Activated CD4-positive, alpha-beta memory T cell treated with anti-CD3 and anti-CD28 coated beads for 36 hours (primary cell): Measurements from ENCODE around the gene MED27. TPM values are rescaled to one million over a fixed set of nuclear protein-coding genes. Genes with fewer than 3 reads are reported as not detected.

Source experiments
- CTCF ChIA-PET: fragments of 350-600 bp; sonication (Branson Sonifier 250); formaldehyde crosslinking; loops from one replicate; lab custom pipeline; 2021; ENCODE audit warnings: antibody characterized with exemption, inconsistent platforms; lab: Charles Lee
- POLR2A ChIA-PET: fragments of 350-600 bp; sonication (Branson Sonifier 250); formaldehyde crosslinking; loops from one replicate; lab custom pipeline; 2021; ENCODE audit warnings: antibody characterized with exemption; lab: Charles Lee
- DNase-seq: peaks from one replicate; pipeline ENCODE4 v3.0.0-alpha.2; 2020
- H3K27ac Mint-ChIP-seq: one replicate; pipeline ENCODE4 v1.8.0; 2021; ENCODE audit warnings: mixed read lengths
- H3K27me3 Mint-ChIP-seq: one replicate; pipeline ENCODE4 v1.8.0; 2021; ENCODE audit warnings: mixed read lengths
- H3K36me3 Mint-ChIP-seq: one replicate; pipeline ENCODE4 v1.8.0; 2021; ENCODE audit warnings: mixed read lengths
- H3K4me1 Mint-ChIP-seq: one replicate; pipeline ENCODE4 v1.8.0; 2021; ENCODE audit warnings: low read depth, mixed read lengths
- H3K4me3 Mint-ChIP-seq: one replicate; pipeline ENCODE4 v1.8.0; 2021; ENCODE audit warnings: mild to moderate bottlenecking, mixed read lengths
- H3K9me3 Mint-ChIP-seq: one replicate; pipeline ENCODE4 v1.8.0; 2021; ENCODE audit warnings: mixed read lengths
- intact Hi-C: fragments of 100-400 bp; cut with micrococcal nuclease; formaldehyde crosslinking; loops from one replicate; pipeline ENCODE4 v1.15.1; 2023
- total RNA-seq, 2 experiments: library from RNA; stranded (reverse); gene quantifications; one replicate each; pipeline ENCODE4 v1.2.3, GENCODE V29; 2021

Gene MED27
- total RNA-seq, 2 experiments from 2014 or later, result 30.1 to 32.4 TPM

GRCh38 chr9:132024589-132024988 is 55.1 kb downstream of the MED27 start:
- Mint-ChIP-seq H3K4me1 (peaks cover 9% of the 10 kb centered on the region), H3K27ac (no peak overlapping the region), H3K27me3 (no peaks in the 10 kb centered on the region), H3K36me3 (no peaks in the 10 kb centered on the region), H3K4me3 (no peak overlapping the region), H3K9me3 (no peaks in the 10 kb centered on the region)
- no peak for DNase-seq
- intact Hi-C loops, result no loop called here
- CTCF ChIA-PET, result no interaction called here
- POLR2A ChIA-PET, result no interaction called here

- H3K4me1 Mint-ChIP-seq, result peaks cover 9% of the 10 kb centered on the region
Observed at GRCh38 chr9:132023419-132024180, 56.1 kb downstream of the MED27 start.

DNA sequence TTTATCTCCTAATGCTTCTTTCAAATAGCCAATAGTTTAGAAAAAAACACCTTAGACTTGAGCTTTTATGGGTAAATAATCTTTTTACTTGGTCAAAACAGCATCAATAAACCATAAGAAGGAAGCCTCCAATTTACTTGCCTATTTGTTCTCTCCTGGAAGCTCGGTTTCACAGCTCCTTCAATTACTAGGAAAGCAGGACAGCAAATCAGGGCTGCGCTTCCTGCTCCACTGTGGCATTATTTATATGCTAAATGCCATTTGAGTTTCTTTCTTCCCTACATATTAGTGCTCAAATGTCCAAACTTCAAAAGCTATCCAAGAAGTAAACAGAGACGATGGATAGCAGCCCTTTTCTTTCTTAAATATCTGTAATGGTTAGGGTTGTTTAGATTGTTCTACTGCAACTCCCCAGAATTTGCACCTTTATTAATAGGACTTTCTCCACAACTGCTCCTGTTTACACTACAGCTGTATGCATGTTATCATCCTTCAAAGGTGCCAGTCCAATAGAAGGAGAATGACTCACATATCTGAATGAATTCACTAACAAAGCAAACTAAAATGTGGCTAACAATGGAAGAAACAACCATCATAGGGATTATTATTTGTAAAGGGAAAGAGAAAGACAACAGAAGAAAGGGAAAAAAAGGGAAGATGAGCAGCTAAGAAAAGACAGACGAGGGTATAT is 58.7 kb downstream of the MED27 start:
- H3K4me3 Mint-ChIP-seq, result no peak overlapping the region
- DNase-seq, result no peak
- ChIA-PET POLR2A (no interaction called here), CTCF (no interaction called here)
- no peaks in the 10 kb centered on the region for H3K27me3 Mint-ChIP-seq
- no peaks in the 10 kb centered on the region for H3K9me3 Mint-ChIP-seq
- intact Hi-C loops, result no loop called here
- peaks cover 13% of the 10 kb centered on the region for H3K4me1 Mint-ChIP-seq
- H3K36me3 Mint-ChIP-seq, result no peaks in the 10 kb centered on the region
- H3K27ac Mint-ChIP-seq, result no peak overlapping the region

More at GRCh38 chr9:132023419-132024180, 56.1 kb downstream of the MED27 start:
- no peak for DNase-seq
- intact Hi-C loops, result no loop called here
- H3K9me3 Mint-ChIP-seq, result no peaks in the 10 kb centered on the region
- H3K27ac Mint-ChIP-seq, result no peak overlapping the region
- CTCF ChIA-PET, result no interaction called here
- POLR2A ChIA-PET, result no interaction called here
- H3K36me3 Mint-ChIP-seq, result no peaks in the 10 kb centered on the region
- H3K27me3 Mint-ChIP-seq, result no peaks in the 10 kb centered on the region
- no peak overlapping the region for H3K4me3 Mint-ChIP-seq

DNA sequence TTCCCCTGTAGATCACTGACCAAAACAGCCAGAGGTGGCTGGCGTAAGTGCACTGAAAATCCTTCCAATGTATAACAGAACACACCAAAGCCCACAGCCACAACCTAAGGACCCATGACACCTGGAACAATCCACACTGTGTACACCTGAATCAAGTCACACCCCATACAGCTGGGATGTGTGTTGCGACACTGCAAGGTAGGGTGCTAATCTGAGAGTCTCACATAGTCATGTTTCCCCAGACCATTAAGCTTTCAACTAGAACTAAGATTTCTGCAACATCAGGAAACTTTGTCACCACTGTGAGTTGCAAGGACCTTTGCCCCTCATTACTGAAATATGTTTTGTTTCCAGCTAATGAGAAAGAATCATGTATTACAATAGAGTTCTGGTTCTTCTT is 59.4 kb downstream of the MED27 start:
- ChIA-PET CTCF (no interaction called here), POLR2A (no interaction called here)

DNA sequence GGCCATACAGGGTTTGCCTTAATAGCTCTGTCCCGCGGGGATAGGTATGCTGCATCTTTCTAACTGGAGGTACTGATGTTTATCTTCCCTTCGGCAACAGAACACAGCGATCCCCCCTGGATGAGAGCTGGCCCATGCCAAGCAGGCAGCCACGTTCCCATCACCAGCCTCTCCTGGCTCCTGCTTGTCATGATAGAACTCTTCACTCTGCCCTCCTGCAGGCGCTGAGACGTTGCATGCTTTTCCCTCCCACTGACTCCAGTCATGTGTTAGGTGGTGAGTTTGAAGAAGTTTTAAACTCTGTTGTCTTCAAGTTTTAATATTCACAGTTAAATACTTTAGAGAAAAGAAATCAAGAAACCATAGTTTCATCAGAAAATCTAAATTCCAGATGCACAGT is 60.0 kb downstream of the MED27 start:
- intact Hi-C loops, result no loop called here
- CTCF ChIA-PET, result no interaction called here
- Mint-ChIP-seq H3K36me3 (no peaks in the 10 kb centered on the region), H3K9me3 (no peaks in the 10 kb centered on the region), H3K4me1 (peaks cover 12% of the 10 kb centered on the region), H3K4me3 (no peak overlapping the region), H3K27ac (no peak overlapping the region), H3K27me3 (no peaks in the 10 kb centered on the region)
- POLR2A ChIA-PET, result no interaction called here
- no peak for DNase-seq

More for the DNA sequence above, 59.4 kb downstream of the MED27 start:
- Mint-ChIP-seq H3K4me1 (peaks cover 13% of the 10 kb centered on the region), H3K9me3 (no peaks in the 10 kb centered on the region), H3K27me3 (no peaks in the 10 kb centered on the region), H3K4me3 (no peak overlapping the region), H3K36me3 (no peaks in the 10 kb centered on the region), H3K27ac (no peak overlapping the region)
- no peak for DNase-seq
- intact Hi-C loops, result no loop called here

- Mint-ChIP-seq H3K4me3 (no peak overlapping the region), H3K27ac (no peak overlapping the region), H3K36me3 (no peaks in the 10 kb centered on the region), H3K4me1 (peaks cover 11% of the 10 kb centered on the region), H3K27me3 (no peaks in the 10 kb centered on the region), H3K9me3 (no peaks in the 10 kb centered on the region)
- ChIA-PET POLR2A (no interaction called here), CTCF (interaction anchor here (0.6 kb wide), 1 partner anchor 123 kb away, joined by 3 read pairs; no protein-coding TSS in a partner anchor)
- intact Hi-C loops, result no loop called here
- no peak for DNase-seq
Observed at GRCh38 chr9:132018957-132019405, 60.7 kb downstream of the MED27 start.

DNA sequence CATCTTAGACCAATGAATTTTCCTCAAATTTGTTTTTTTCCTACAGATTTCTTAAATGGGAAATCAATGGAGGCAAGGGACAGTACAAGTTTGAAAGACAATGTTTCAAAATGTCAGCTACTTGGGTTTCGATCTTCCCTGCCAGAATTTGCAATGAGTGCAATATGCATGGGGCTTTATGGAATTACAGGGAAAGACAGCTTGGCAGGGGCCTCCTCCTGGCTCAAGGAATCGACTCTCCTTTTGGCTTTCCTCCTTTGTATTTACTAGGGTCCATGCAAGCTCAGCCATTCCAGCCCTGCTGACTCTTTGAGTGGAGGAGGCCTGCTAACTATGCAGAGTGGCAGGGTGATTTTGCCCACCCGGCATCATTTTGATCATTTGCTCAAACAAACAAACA is 63.2 kb downstream of the MED27 start:
- DNase-seq, result no peak
- intact Hi-C loops, result no loop called here
- Mint-ChIP-seq H3K4me3 (no peak overlapping the region), H3K9me3 (no peaks in the 10 kb centered on the region), H3K27me3 (no peaks in the 10 kb centered on the region), H3K4me1 (peaks cover 11% of the 10 kb centered on the region), H3K36me3 (peaks cover 16% of the 10 kb centered on the region), H3K27ac (no peak overlapping the region)
- POLR2A ChIA-PET, result no interaction called here
- CTCF ChIA-PET, result no interaction called here

- ChIA-PET POLR2A (no interaction called here), CTCF (no interaction called here)
- Mint-ChIP-seq H3K36me3 (peaks cover 18% of the 10 kb centered on the region), H3K27me3 (no peaks in the 10 kb centered on the region), H3K4me1 (peaks cover 6% of the 10 kb centered on the region), H3K27ac (no peak overlapping the region), H3K9me3 (no peaks in the 10 kb centered on the region), H3K4me3 (no peak overlapping the region)
- intact Hi-C loops, result no loop called here
- no peak for DNase-seq
Observed at GRCh38 chr9:132015866-132016265, 63.8 kb downstream of the MED27 start.

DNA sequence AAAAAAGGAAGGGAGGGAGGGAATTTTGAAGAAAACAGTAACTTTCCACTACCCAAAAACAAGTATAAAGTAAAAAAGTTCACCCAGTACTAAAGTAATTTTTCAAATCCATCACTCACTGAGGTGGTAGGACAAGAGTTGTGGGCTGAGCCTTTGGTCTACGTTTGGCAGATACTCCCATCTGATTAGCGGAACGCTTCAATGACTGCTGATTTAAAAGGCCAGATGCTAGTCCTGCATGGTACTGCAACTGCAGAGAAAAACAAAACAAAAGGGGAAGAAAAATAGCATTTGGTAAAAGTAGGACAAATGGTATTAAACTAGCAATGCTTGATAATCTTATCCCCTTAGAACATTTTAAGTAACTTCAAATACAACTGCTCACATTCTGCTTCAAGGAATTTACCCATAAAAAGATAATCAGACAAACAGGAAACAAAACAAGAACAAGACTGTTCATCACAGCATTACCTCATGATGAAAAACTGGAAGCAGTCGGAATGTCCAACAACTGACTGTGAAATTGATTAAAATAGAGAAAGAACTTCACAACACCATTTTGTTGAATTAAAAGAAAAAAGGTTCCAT is 65.4 kb downstream of the MED27 start:
- no peaks in the 10 kb centered on the region for H3K9me3 Mint-ChIP-seq
- CTCF ChIA-PET, result no interaction called here
- no peaks in the 10 kb centered on the region for H3K27me3 Mint-ChIP-seq
- POLR2A ChIA-PET, result no interaction called here
- H3K4me3 Mint-ChIP-seq, result no peak overlapping the region
- peaks cover 24% of the 10 kb centered on the region for H3K36me3 Mint-ChIP-seq
- no peak for DNase-seq
- intact Hi-C loops, result no loop called here
- H3K4me1 Mint-ChIP-seq, result peaks cover 5% of the 10 kb centered on the region
- H3K27ac Mint-ChIP-seq, result no peak overlapping the region

DNA sequence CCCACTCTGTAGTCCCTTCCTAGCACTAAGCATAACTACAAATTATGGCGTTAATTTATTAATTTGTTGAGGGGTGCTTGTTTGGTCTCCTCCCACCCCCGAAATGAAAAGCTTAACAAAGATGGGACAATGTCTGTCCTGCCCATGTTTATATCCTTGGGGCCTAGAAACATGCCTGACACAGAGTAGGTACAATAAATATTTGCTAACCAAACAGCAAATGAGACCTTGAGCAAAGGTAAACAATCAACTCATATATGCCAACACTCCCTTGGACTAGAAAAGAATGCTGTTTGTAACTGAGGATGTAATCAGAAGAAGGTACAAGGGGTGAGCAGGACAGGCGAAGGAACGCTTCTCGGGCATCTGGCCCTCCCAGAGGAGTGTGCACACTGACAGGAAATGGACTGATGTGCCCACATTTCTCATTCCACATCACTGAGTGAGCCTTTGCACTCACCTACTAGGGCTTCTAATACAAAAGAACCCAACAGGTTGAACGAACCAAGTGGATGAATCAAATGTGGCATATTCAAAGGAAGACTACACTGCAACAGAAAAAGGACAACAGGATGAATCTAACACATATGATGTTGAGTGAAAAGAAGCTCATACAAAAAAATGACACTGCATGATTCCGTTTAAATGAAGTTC is 66.8 kb downstream of the MED27 start:
- POLR2A ChIA-PET, result no interaction called here

GRCh38 chr9:132011896-132012295 is 67.8 kb downstream of the MED27 start:
- no peak overlapping the region for H3K27ac Mint-ChIP-seq
- H3K9me3 Mint-ChIP-seq, result no peaks in the 10 kb centered on the region
- ChIA-PET POLR2A (no interaction called here), CTCF (no interaction called here)
- H3K36me3 Mint-ChIP-seq, result peaks cover 26% of the 10 kb centered on the region
- peaks cover 19% of the 10 kb centered on the region for H3K4me1 Mint-ChIP-seq
- intact Hi-C loops, result no loop called here
- no peaks in the 10 kb centered on the region for H3K27me3 Mint-ChIP-seq
- DNase-seq, result no peak
- H3K4me3 Mint-ChIP-seq, result no peak overlapping the region

More for the DNA sequence above, 66.8 kb downstream of the MED27 start:
- H3K27ac Mint-ChIP-seq, result no peak overlapping the region
- peaks cover 26% of the 10 kb centered on the region for H3K36me3 Mint-ChIP-seq
- no peak for DNase-seq
- H3K4me3 Mint-ChIP-seq, result no peak overlapping the region
- intact Hi-C loops, result no loop called here
- H3K4me1 Mint-ChIP-seq, result peaks cover 11% of the 10 kb centered on the region
- no peaks in the 10 kb centered on the region for H3K9me3 Mint-ChIP-seq
- H3K27me3 Mint-ChIP-seq, result no peaks in the 10 kb centered on the region
- CTCF ChIA-PET, result interaction anchor here (0.9 kb wide), 1 partner anchor 11 kb away, joined by 3 read pairs; no protein-coding TSS in a partner anchor

DNA sequence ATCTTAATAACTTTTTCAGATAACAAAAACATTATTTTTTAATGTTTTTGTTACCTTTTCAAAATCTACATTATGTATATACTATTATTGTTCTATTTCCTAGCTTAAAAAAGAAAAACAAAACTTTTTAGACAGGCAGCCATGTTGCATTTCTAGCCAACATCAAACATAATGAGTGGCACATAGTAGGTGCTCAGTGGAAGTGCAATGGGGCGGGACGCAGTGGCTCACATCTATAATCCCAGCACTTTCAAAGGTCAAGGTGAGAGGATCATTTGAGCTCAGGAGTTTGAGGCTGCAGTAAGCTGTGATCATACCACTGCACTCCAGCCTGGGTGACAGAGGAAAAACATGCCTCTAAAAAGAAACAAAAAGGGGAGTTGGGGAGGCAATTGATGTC is 68.4 kb downstream of the MED27 start:
- POLR2A ChIA-PET, result no interaction called here
- peaks cover 25% of the 10 kb centered on the region for H3K4me1 Mint-ChIP-seq
- no peak overlapping the region for H3K4me3 Mint-ChIP-seq
- H3K27me3 Mint-ChIP-seq, result no peaks in the 10 kb centered on the region
- intact Hi-C loops, result no loop called here
- peaks cover 26% of the 10 kb centered on the region for H3K36me3 Mint-ChIP-seq
- no peaks in the 10 kb centered on the region for H3K9me3 Mint-ChIP-seq
- no peak overlapping the region for H3K27ac Mint-ChIP-seq
- CTCF ChIA-PET, result no interaction called here
- DNase-seq, result no peak
